Pons (tissue), 1 donor: Measurements from ENCODE around the gene ZNF608.

Source experiments
- DNase-seq: peaks from one replicate; pipeline ENCODE4 v3.0.0-alpha.2; 2016; ENCODE audit warnings: low spot score

The ZNF608 gene

GRCh38 chr5:124752854-124753720, 6.6 kb upstream of the ZNF608 start:
- DNase-seq: no peak

GRCh38 chr5:124751031-124751430, 4.6 kb upstream of the ZNF608 start:
- DNase-seq: no peak

GRCh38 chr5:124748687-124749594, 2.5 kb upstream of the ZNF608 start:
- DNase-seq: peak; percentile 99

- peak; percentile 89 for DNase-seq
Observed at GRCh38 chr5:124747791-124748686, 1.6 kb upstream of the ZNF608 start.

- peak; percentile 96 for DNase-seq
Observed at GRCh38 chr5:124746916-124747790, 714 bp upstream of the ZNF608 start.

- peak; percentile 75 for DNase-seq
Observed at GRCh38 chr5:124745007-124745927, 1.2 kb downstream of the ZNF608 start.

GRCh38 chr5:124744170-124744971, 2.1 kb downstream of the ZNF608 start:
- DNase-seq: peak; percentile 74

- DNase-seq: no peak
Observed at GRCh38 chr5:124743602-124744169, 2.8 kb downstream of the ZNF608 start.

- no peak for DNase-seq
Observed at GRCh38 chr5:124742983-124743601, 3.3 kb downstream of the ZNF608 start.

GRCh38 chr5:124742521-124742920, 3.9 kb downstream of the ZNF608 start:
- DNase-seq: no peak

GRCh38 chr5:124741711-124742496, 4.5 kb downstream of the ZNF608 start:
- DNase-seq: peak; percentile 68

GRCh38 chr5:124740991-124741583, 5.4 kb downstream of the ZNF608 start:
- DNase-seq: no peak

- DNase-seq: no peak
Observed at GRCh38 chr5:124740071-124740470, 6.4 kb downstream of the ZNF608 start.

GRCh38 chr5:124739634-124740025, 6.8 kb downstream of the ZNF608 start:
- DNase-seq: no peak

- no peak for DNase-seq
Observed at GRCh38 chr5:124738681-124739633, 7.5 kb downstream of the ZNF608 start.

GRCh38 chr5:124737651-124738050, 8.8 kb downstream of the ZNF608 start:
- DNase-seq: no peak
